ENCODE measurements around the gene THAP7. TPM values are rescaled to one million over a fixed set of nuclear protein-coding genes. Genes with fewer than 3 reads are reported as not detected.

THAP7 gene
- total and polyA plus RNA-seq, 5 experiments from 2014 or later = 31.7 to 70.5 (median 55.5) TPM

DNA sequence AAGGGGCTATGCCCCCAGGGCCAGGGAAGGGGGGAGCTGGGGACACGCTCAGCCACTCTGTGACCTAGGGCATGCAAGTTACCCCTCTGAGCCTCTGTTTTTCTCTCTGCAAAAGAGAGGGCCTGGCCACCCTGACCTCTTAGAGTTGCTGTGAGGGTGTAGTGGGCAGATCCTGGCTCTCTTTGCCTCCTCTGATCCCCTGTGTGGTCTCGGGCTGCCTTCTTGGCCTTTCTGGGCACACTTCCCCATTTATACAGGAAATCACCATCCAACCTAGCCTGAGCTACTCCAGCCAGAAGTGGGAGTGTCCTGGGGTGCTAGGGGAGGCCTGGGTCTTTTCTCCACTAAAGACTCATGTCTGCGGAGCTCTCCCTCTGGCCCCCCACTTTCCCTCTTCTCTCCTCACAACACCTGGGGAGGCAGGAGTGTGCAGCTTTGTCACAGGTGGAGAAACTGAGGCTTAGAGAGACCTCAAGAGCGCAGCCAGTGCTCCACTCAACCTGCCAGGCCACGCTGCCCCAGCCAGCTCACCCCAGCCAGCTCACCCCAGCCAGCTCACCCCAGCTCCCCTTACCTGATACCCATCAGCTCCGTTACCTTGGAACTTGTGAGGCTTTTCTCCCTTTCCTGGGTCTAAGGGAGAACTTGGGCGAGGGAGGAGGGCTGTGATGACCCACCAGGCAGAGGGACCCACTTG is 33.5 kb downstream of the THAP7 start:
- no peaks in the 10 kb centered on the region for H3K9me3 Mint-ChIP-seq
- POLR2A ChIA-PET = no interaction called here
- peaks cover 0 to 9% (median 0%) of the 10 kb centered on the region in 5 donors for H3K27me3 Mint-ChIP-seq
- H3K27ac Mint-ChIP-seq = peak overlapping the region in 1 of 10 donors; percentile 35
- no peak for ATAC-seq
- H3K4me1 Mint-ChIP-seq = peaks cover 4 to 39% (median 11%) of the 10 kb centered on the region in 4 donors
- no peak for DNase-seq
- H3K36me3 Mint-ChIP-seq = no peaks in the 10 kb centered on the region
- no peak overlapping the region for H3K4me3 Mint-ChIP-seq

DNA sequence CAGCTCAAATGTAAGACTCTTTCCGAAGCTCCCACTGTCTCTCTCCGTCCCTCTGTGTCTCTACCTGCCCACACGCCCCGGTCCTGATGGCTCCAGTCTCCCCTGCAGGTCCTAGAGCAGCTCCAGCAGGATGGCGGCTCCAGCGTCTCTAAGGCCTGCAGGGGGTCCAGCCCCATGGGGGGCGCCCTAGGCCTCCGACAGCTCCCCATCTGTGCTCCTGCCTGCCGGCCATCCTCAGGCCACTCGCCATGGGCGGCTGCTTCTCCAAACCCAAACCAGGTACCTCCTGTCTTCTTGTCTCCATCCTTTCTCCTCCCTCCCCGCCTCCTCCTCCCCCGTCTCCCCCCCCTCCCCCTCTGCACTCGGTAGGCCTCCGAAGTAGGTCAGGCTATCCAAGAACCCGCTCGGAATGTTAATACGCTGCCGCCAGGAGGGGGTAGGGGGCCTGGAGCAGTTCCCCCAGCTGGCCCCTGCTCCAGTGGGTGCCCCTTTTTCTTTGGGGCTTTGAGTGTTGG is 34.2 kb downstream of the THAP7 start:
- POLR2A ChIA-PET = interaction anchor here (0.7 kb wide), 1 partner anchor 138 kb away, joined by 3 read pairs; no protein-coding TSS in a partner anchor
- ATAC-seq (no peak), DNase-seq (no peak)
- Mint-ChIP-seq H3K9me3 (no peaks in the 10 kb centered on the region), H3K4me1 (peaks cover 4 to 37% (median 11%) of the 10 kb centered on the region in 4 donors), H3K4me3 (no peak overlapping the region), H3K36me3 (no peaks in the 10 kb centered on the region), H3K27me3 (peaks cover 0 to 9% (median 0%) of the 10 kb centered on the region in 5 donors), H3K27ac (peak overlapping the region in 1 of 10 donors; percentile 25)

DNA sequence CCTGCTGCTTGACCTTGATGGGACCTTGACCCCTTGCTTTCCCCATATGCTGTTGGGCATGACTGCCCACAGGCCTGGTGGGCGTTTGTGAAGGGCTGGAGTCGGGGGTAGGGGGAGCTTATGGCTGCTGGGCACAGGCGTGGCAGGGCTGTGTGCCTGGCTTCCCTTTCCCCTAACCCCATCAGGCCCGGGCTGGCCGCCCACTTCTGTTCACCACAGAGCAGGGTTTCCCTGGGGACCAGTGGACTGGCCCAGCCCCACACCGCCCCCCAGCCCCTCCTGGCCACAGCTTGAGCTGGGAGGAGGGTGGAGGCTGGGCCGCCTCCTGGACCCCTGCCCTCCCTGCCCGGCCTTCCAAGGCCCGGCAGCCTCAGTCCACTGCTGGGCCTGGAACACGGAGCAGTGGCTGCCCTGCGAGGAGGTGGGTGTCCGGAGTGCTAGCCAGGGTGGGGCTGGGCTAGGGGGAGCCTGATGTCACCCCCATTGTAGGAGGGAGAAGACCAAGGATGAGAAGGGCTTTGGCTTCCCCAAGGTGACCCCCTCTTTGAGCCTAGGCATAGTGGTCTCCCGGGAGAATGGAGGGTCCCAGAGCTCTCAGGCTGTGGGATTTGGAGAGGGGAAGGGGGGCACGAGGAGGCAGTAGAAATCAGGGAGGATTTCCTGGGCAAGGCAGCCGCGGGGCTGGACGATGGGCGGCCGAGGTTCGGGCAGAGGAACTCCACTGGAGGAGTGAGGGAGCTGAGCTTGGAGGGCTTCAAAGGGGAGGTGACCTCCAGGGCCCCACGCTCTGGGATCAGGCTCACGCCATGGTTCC is 34.8 kb downstream of the THAP7 start, which contains the start of gene AIFM3:
Gene AIFM3, plus strand, starts transcription at position 373 of the 814 bp plus-strand sequence. CDS start 690 bp downstream, outside the sequence.
- POLR2A ChIA-PET = interaction anchor here (0.7 kb wide), 1 partner anchor 138 kb away, joined by 3 read pairs; no protein-coding TSS in a partner anchor
- DNase-seq (no peak), ATAC-seq (no peak)
- Mint-ChIP-seq H3K36me3 (no peaks in the 10 kb centered on the region), H3K27ac (peak within 1 kb of the TSS in 2 of 10 donors; percentile 25 to 48), H3K4me3 (peak within 1 kb of the TSS in 2 of 10 donors; percentile 29 to 80), H3K4me1 (peaks cover 4 to 31% (median 11%) of the 10 kb centered on the region in 4 donors), H3K9me3 (no peaks in the 10 kb centered on the region), H3K27me3 (peaks cover 0 to 9% (median 0%) of the 10 kb centered on the region in 5 donors)

DNA sequence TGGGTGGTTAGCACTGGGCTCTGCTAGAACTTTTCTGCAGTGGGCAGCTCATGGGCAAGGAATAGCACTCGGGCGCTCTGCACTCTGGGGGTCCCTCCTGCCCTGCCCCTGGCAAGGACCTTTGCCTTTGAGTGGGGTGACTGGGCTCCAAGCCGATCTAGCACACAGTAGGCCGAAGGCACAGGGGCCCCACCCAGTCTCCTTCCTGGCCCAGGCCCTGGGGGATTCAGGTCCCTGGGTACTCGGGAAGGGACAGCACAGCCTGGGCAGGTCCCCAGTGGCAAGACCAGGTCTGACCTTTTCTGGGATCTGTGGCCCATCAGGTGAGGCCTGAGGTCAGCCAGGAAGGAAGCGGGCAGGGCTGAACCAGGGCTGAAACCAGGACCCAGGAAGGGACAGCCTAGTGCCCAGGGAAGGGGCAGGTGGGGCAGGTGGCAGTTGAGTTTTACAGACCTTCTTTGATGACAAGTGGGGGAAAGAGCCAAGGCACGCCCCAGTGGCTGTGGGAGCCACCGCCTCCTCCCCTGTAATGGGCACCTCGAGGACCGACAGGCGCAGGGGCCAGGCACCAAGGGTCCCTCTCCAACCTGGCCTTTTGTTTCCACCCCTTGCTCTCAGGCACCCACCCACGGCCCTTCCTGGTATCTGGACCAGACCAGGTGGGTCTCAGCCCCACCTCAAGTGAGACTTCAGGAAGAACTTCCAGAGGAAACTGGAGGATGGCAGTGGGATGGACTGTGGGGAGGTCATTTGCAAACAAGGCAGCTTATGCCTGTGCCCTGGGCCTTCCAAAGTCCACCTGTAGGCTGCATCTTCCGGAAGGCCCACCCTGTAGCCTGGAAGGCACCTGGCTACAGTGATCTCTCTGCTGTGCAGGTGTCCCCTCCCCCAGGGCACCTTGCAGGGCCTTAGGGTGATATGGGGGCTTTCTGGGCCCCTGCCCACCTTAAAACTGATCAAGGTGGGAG is 35.7 kb downstream of the THAP7 start:
- H3K9me3 Mint-ChIP-seq = no peaks in the 10 kb centered on the region
- peaks cover 4 to 32% (median 13%) of the 10 kb centered on the region in 4 donors for H3K4me1 Mint-ChIP-seq
- H3K4me3 Mint-ChIP-seq = peak overlapping the region in 8 of 10 donors; percentile 26 to 80 (median 60)

DNA sequence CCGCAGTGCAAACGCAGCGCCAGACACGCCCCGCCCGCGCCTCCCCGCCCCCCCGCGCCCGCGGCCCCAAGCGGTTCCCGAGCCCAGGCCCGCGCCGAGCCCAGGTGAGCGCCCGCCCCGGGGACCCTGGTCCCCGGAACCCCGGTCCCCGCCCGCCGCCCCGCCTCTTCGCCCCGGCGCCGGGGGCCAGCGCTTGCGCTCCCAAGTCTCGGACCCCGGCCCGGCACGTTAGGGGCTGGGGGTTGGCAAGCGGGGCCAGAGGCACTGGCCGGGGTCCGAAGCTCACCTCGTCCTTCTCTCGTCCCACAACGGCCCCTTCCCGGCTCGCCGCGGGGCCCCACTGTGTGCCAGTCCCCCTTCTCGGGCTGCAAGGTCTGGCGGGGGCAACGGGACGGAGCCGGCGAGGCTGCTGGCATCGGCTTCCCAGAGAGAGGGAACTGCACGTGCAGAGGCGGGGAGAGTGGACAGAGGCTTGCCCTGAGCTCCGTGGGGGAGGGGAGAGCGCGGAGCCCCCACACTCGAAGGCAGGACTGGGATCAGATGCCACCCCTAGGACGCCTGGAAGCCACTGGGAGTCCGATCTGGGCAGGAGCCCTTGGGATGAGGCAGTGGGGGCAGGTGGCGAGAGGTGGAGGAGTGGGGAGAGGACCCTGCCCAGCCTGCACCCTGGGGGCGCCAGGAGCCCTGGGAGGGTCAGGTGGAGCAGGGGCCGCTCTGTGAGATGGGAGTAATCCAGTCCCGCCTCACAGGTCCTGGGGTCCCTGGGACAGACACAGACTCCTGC is 36.6 kb downstream of the THAP7 start:
- Mint-ChIP-seq H3K9me3 (no peaks in the 10 kb centered on the region), H3K27ac (peak overlapping the region in 1 of 10 donors; percentile 59), H3K36me3 (no peaks in the 10 kb centered on the region), H3K4me1 (peaks cover 6 to 32% (median 14%) of the 10 kb centered on the region in 4 donors), H3K27me3 (peaks cover 5 to 18% (median 7%) of the 10 kb centered on the region in 5 donors), H3K4me3 (peak overlapping the region in 9 of 10 donors; percentile 15 to 80 (median 59))
- peak; percentile 58 to 68 for ATAC-seq
- DNase-seq = peak in 2 of 10 donors; percentile 23 to 39
- POLR2A ChIA-PET = interaction anchor here (1.4 kb wide), 1 partner anchor 17 kb away, joined by 4 read pairs; the partner anchor contains the start of gene LZTR1

More for the DNA sequence above, 35.7 kb downstream of the THAP7 start:
- DNase-seq (no peak), ATAC-seq (no peak)
- POLR2A ChIA-PET = no interaction called here
- Mint-ChIP-seq H3K27me3 (peaks cover 0 to 12% (median 2%) of the 10 kb centered on the region in 5 donors), H3K27ac (peak overlapping the region in 1 of 10 donors; percentile 48), H3K36me3 (no peaks in the 10 kb centered on the region)

DNA sequence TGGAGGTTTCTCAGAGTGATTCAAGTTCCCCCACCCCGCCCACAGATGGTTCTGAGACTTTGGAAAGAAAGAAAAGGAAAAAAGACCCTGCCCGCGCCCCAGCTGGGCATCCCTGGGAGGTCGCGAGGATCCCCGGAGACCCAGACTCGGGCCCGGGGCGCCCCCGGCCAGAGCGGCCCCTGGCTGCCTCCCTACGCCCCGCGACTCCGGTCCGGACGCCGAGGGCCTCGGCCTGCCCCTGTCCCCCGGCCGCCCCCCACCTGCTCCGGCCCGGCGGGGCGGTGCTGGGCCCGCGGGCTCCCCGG is 37.2 kb downstream of the THAP7 start:
- Mint-ChIP-seq H3K4me3 (peak overlapping the region; percentile 73 to 88 (median 82)), H3K9me3 (no peaks in the 10 kb centered on the region), H3K27me3 (peaks cover 8 to 23% (median 10%) of the 10 kb centered on the region in 5 donors), H3K36me3 (no peaks in the 10 kb centered on the region), H3K27ac (peak overlapping the region in 1 of 10 donors; percentile 70), H3K4me1 (peaks cover 7 to 32% (median 14%) of the 10 kb centered on the region in 4 donors)
- no peak for ATAC-seq
- no peak for DNase-seq
- POLR2A ChIA-PET = interaction anchor here (1.4 kb wide), 1 partner anchor 18 kb away, joined by 4 read pairs; the partner anchor contains the start of gene LZTR1

DNA sequence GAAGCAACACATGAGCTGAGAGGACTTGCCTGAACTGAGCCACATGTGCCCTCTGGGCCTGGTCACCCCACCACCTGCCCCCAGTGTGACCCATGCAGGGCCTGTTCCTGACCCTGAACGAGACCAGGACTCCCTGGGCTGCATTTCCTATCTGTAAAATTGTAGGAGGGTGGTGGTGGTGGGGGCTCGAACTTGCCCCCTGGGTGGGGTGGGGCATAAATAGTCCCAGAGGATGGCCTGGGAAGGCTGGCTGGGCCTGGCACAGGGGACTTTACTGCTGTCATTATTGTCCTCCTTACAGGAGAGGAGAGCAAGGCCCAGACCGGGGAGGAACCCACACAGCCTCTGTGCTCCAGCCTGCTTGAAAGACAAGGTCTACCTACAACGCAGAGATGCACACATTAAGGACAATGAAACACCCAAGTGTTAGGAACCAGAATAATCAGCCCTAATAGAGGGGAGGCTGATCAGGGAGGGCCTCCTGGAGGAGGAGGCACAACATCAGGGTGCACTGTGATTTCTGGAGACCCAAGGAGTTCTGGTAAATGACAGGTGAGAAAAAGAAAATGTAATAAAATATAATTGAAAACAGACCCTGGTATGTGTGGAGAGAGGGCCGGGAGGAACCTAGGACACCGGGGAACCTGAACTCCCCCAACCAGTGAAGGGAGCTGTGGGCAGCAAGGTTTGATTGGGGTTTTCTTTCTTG is 37.7 kb downstream of the THAP7 start:
- POLR2A ChIA-PET = interaction anchor here (1.4 kb wide), 1 partner anchor 18 kb away, joined by 4 read pairs; the partner anchor contains the start of gene LZTR1
- DNase-seq (no peak), ATAC-seq (peak; percentile 34 to 46)
- Mint-ChIP-seq H3K27ac (peak overlapping the region in 1 of 10 donors; percentile 74), H3K4me1 (peaks cover 7 to 32% (median 14%) of the 10 kb centered on the region in 4 donors), H3K36me3 (no peaks in the 10 kb centered on the region), H3K27me3 (peaks cover 8 to 23% (median 10%) of the 10 kb centered on the region in 5 donors), H3K4me3 (peak overlapping the region; percentile 73 to 88 (median 82)), H3K9me3 (no peaks in the 10 kb centered on the region)

DNA sequence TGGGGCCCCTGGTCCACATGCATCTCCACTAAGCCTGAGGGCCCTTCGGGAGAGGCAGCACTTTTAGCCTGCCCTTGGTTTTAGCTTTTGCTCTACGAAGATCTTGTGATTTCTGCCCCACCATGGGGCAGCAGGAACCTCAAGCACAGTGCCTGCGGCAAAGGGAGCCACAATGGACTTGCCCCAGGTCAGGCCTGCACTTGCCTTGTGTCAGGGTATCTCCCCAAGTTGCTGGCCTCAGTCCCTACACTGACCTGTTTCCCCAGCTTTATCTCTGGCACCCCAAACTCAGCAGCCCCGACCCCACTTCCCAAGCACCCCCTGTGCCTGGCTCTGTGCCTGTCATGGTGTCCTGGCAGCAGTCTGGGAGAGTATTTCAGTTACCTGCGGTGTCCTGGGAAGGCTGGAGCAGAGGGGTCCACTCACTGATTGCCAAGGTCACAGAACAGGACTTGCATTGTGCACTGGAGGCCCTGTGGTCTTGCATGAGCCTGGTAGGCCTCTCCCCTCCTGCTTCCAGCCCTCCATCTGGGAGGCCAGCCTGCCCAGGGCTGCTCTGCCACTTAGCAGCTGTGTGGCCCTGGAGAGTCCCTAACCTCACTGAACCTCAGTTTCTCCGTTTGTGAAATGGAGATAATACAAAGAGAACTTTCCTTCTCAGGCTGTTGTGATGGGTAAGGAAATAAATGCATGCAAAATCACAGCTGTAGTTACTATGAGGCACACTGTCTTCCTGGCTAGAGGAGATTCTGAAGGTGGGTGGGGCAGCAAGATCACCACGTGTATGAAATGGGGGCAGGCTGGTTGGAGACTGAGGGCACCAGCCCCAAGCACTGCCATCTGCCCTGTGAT is 38.5 kb downstream of the THAP7 start:
- Mint-ChIP-seq H3K4me3 (peak overlapping the region in 9 of 10 donors; percentile 6 to 87 (median 32)), H3K27ac (peak overlapping the region in 3 of 10 donors; percentile 8 to 74 (median 69)), H3K27me3 (peaks cover 8 to 26% (median 10%) of the 10 kb centered on the region in 5 donors), H3K9me3 (no peaks in the 10 kb centered on the region), H3K4me1 (peaks cover 7 to 27% (median 14%) of the 10 kb centered on the region in 4 donors), H3K36me3 (no peaks in the 10 kb centered on the region)
- ATAC-seq = no peak
- POLR2A ChIA-PET = no interaction called here
- peak in 1 of 10 donors; percentile 27 for DNase-seq

DNA sequence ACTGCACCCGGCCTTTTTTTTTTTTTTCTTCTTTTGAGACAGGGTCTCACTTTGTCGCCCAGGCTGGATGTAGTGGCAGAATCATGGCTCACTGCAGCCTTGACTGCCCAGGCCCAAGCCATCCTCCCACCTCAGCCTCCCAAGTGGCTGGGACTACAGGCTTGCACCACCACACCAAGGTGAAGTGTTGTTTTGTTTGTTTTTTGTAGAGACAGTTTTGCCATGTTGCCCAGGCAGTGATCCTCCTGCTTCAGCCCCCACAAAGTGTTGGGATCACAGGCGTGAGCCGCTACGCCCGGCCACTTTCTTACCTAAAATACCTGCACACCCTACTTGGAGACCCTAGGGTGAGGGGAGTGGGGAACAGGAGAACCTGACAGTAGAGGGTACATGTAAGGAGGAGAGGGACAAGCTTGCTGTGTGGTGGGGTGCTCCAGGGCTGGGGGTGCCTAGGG is 39.4 kb downstream of the THAP7 start:
- ATAC-seq (no peak), DNase-seq (peak in 1 of 10 donors; percentile 32)
- Mint-ChIP-seq H3K36me3 (no peaks in the 10 kb centered on the region), H3K27me3 (peaks cover 11 to 35% (median 16%) of the 10 kb centered on the region in 5 donors), H3K4me3 (no peak overlapping the region), H3K4me1 (peaks cover 9 to 30% (median 22%) of the 10 kb centered on the region in 4 donors), H3K9me3 (no peaks in the 10 kb centered on the region), H3K27ac (no peak overlapping the region)
- POLR2A ChIA-PET = no interaction called here

DNA sequence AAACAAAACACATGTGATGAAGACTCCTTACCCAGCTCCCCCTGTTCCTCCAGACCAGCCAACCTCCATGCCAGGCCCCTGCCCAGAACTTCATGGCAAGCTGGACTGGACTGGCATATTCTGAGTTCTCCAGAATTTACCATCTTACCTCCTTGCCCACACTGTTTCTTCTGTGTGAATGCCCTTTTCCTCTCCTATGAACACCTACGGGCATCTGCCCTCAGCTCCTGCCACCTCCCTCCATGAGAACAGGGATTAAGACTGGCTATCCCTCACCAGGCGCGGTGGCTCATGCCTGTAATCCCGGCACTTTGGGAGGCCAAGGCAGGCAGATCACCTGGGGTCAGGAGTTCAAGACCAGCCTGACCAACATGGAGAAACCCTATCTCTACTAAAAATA is 41.3 kb downstream of the THAP7 start:
- no peaks in the 10 kb centered on the region for H3K9me3 Mint-ChIP-seq
- H3K4me3 Mint-ChIP-seq = no peak overlapping the region
- no peak for ATAC-seq
- no peak overlapping the region for H3K27ac Mint-ChIP-seq
- POLR2A ChIA-PET = no interaction called here
- DNase-seq = no peak
- peaks cover 14 to 42% (median 16%) of the 10 kb centered on the region in 5 donors for H3K27me3 Mint-ChIP-seq
- peaks cover 11 to 31% (median 30%) of the 10 kb centered on the region in 4 donors for H3K4me1 Mint-ChIP-seq
- peaks cover 0 to 2% (median 0%) of the 10 kb centered on the region in 3 donors for H3K36me3 Mint-ChIP-seq

All from naive thymus-derived CD8-positive, alpha-beta T cell (primary cell).